Mammary epithelial cell (primary cell): ENCODE data around the gene FBLN7.

ENCODE experiments used
- EZH2 ChIP-seq: IDR thresholded peaks from 2 replicates; pipeline ENCODE4 v1.6.1; 2012; ENCODE audit warnings: low read length, inconsistent platforms, borderline replicate concordance
- TF ChIP-seq, protein P1 (sequence below), 2 donors: IDR thresholded peaks in 1 of 2; conservative IDR thresholded peaks in 1 of 2; 2 replicates each; pipeline ENCODE4 v1.5.1; 2011 to 2012; ENCODE audit warnings: inconsistent platforms in 2 of 2, low read length in 2 of 2, mild to moderate bottlenecking in 2 of 2, control low read depth in 1 of 2, low read depth in 1 of 2; ENCODE audit not compliant: insufficient read depth in 1 of 2; ENCODE audit errors: extremely low read depth in 1 of 2

DNA sequence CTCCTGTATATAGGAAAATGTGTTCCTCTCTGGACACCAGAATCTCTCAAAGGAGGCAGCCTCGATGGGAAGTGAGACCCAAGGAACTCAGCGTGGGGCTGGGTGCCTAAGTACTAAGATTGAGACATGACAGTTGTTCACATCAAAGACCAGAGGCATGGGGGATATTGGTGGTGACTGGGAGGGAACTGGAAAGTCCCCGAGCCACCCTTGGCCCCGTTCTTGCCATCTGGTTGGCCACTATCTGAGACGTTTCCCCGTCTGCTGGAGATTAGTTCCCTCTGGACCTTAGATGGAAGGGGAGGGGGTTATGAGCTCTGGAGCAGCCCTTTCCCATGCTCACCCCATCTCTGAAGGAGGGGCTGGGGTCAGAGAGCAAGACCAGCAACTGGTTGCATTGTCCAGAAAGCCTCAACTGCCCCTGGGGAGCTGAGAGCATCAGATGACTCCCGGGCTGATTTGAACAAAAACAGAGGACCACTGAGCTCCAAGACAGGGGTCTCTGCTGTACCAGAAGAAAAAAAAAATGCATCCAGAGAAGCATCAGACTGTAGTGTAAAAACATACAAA lies 11.8 kb downstream of the FBLN7 start:
- TF ChIP-seq, protein P1, sequence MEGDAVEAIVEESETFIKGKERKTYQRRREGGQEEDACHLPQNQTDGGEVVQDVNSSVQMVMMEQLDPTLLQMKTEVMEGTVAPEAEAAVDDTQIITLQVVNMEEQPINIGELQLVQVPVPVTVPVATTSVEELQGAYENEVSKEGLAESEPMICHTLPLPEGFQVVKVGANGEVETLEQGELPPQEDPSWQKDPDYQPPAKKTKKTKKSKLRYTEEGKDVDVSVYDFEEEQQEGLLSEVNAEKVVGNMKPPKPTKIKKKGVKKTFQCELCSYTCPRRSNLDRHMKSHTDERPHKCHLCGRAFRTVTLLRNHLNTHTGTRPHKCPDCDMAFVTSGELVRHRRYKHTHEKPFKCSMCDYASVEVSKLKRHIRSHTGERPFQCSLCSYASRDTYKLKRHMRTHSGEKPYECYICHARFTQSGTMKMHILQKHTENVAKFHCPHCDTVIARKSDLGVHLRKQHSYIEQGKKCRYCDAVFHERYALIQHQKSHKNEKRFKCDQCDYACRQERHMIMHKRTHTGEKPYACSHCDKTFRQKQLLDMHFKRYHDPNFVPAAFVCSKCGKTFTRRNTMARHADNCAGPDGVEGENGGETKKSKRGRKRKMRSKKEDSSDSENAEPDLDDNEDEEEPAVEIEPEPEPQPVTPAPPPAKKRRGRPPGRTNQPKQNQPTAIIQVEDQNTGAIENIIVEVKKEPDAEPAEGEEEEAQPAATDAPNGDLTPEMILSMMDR (conservative IDR thresholded peaks at IDR 0.05 in 1 of 2, IDR thresholded peaks at IDR 0.05 in 1 of 2; ENCODE audit: extremely low read depth in 1 of 2, insufficient read depth in 1 of 2, low read depth in 1 of 2, low read length in 2 of 2) = no peak
- no peak for TF ChIP-seq EZH2
